PC-3 (cell line): ENCODE data around the gene KMT5B. TPM values are rescaled to one million over a fixed set of nuclear protein-coding genes. Genes with fewer than 3 reads are reported as not detected.

Experiments
- ATAC-seq: fragments of 200-7000 bp; cut with Tn5 transposase; 2 replicates; pipeline ENCODE4 v1.9.1; 2020; ENCODE audit warnings: mild to moderate bottlenecking, moderate library complexity
- BruUV-seq: library from RNA; stranded (reverse); fragments of 400-500 nt; replicated peaks from 2 replicates; lab custom pipeline; 2021; lab: Mats Ljungman, UMichigan
- CTCF ChIA-PET: fragments of 300-600 bp; sonication (Branson Sonifier 250); formaldehyde crosslinking; loops from one replicate; lab custom pipeline; 2022; ENCODE audit warnings: antibody characterized with exemption; lab: Charles Lee
- POLR2A ChIA-PET: fragments of 300-600 bp; sonication (Branson Sonifier 250); formaldehyde crosslinking; loops from one replicate; lab custom pipeline; 2022; ENCODE audit warnings: antibody characterized with exemption; ENCODE audit not compliant: unreplicated experiment; lab: Charles Lee
- DNase-seq: peaks from one replicate; pipeline ENCODE4 v3.0.0-alpha.2; 2015
- H2AFZ ChIP-seq: fragments of 300-600 bp; sonication (generic); 2 replicates; pipeline ENCODE4 v1.6.0; 2016; ENCODE audit warnings: antibody characterized with exemption, low read length
- H3F3A ChIP-seq: fragments of 300-600 bp; sonication (generic); one replicate; pipeline ENCODE4 v1.6.0; 2017; ENCODE audit warnings: antibody characterized with exemption, low read length, control low read depth, mild to moderate bottlenecking; ENCODE audit not compliant: unreplicated experiment
- H3K27ac ChIP-seq: fragments of 300-600 bp; sonication (generic); 2 replicates; pipeline ENCODE4 v1.5.1; 2016; ENCODE audit warnings: mild to moderate bottlenecking, low read length
- H3K27me3 ChIP-seq: fragments of 300-600 bp; sonication (generic); 2 replicates; pipeline ENCODE4 v1.6.1; 2016; ENCODE audit warnings: low read length, mixed read lengths
- H3K36me3 ChIP-seq: fragments of 300-600 bp; sonication (generic); 2 replicates; pipeline ENCODE4 v1.6.1; 2016; ENCODE audit warnings: low read depth, mixed run types, low read length, mixed read lengths
- H3K4me1 ChIP-seq: fragments of 300-600 bp; sonication (generic); 2 replicates; pipeline ENCODE4 v1.5.1; 2016; ENCODE audit warnings: low read length; ENCODE audit not compliant: insufficient read depth
- H3K4me2 ChIP-seq: fragments of 300-600 bp; sonication (generic); 2 replicates; pipeline ENCODE4 v1.6.0; 2016; ENCODE audit warnings: low read length
- H3K4me3 ChIP-seq: fragments of 300-600 bp; sonication (generic); 2 replicates; pipeline ENCODE4 v1.5.1; 2016; ENCODE audit warnings: mild to moderate bottlenecking, low read length, mixed read lengths
- H3K79me2 ChIP-seq: fragments of 300-600 bp; sonication (generic); 2 replicates; pipeline ENCODE4 v1.6.1; 2017; ENCODE audit warnings: low read length, mixed read lengths
- H3K9ac ChIP-seq: fragments of 300-600 bp; sonication (generic); 2 replicates; pipeline ENCODE4 v1.6.0; 2016; ENCODE audit warnings: mild to moderate bottlenecking, low read length
- H3K9me2 ChIP-seq: fragments of 300-600 bp; sonication (generic); replicated peaks from 2 replicates; pipeline ENCODE4 v1.6.1; 2016; ENCODE audit warnings: mixed run types, low read length, mixed read lengths
- H3K9me3 ChIP-seq: fragments of 300-600 bp; sonication (generic); 2 replicates; pipeline ENCODE4 v1.6.1; 2016; ENCODE audit warnings: low read length, mixed read lengths
- H4K20me1 ChIP-seq: fragments of 300-600 bp; sonication (generic); 2 replicates; pipeline ENCODE4 v1.6.1; 2016; ENCODE audit warnings: low read length, mixed read lengths
- EZH2 ChIP-seq: fragments of 300-600 bp; sonication (generic); IDR thresholded peaks from one replicate; pipeline ENCODE4 v1.6.1; 2017; ENCODE audit warnings: antibody characterized with exemption, mild to moderate bottlenecking, low read length; ENCODE audit not compliant: unreplicated experiment
- EZH2phosphoT487 ChIP-seq: fragments of 300-600 bp; sonication (generic); IDR thresholded peaks from 2 replicates; pipeline ENCODE4 v1.6.1; 2018; ENCODE audit warnings: mild to moderate bottlenecking, antibody characterized with exemption, low read length, borderline replicate concordance
- intact Hi-C: fragments of 100-400 bp; cut with micrococcal nuclease; formaldehyde crosslinking; loops from 2 replicates; pipeline ENCODE4 v1.9.0; 2023
- total RNA-seq: library from RNA; depleted of rRNA; stranded (reverse); fragments of >200 nt; gene quantifications from 2 replicates; pipeline ENCODE4 v1.2.3, GENCODE V29; 2014
- TF ChIP-seq, protein P1 (sequence below): fragments of 300-600 bp; sonication (generic); conservative IDR thresholded peaks from 2 replicates; pipeline ENCODE4 v1.5.1; 2017; ENCODE audit warnings: antibody characterized with exemption, low read depth, mild to moderate bottlenecking, low read length

Gene KMT5B
- total RNA-seq, 1 experiment from 2014 or later = 19.0 TPM

DNA sequence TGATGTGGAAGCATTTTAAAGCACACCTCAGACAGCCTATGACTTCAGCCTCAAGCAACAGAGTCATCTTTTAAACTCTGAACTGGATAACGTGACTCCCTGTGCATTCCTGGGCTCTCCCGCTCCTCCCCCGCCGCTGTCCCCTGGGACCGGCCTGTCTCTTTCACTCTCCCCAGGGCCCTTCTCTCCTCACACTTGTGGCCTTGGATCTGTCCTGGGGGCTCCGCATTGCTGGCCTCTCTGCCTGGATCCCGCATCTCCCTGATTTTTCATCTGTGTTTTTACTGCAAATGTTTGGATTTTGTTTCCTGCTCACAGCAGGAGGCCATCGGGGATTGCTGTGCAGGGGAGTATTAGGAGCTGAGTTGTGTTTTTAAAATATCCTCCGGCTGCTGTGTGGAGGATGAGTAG, 43.2 kb upstream of the KMT5B start:
- ChIA-PET POLR2A (no interaction called here), CTCF (no interaction called here)
- DNase-seq (no peak), ATAC-seq (no peak)
- Histone ChIP-seq H3K27ac (no peak overlapping the region), H3K79me2 (no peaks in the 10 kb centered on the region), H3K27me3 (no peaks in the 10 kb centered on the region), H4K20me1 (no peaks in the 10 kb centered on the region), H2AFZ (no peak overlapping the region), H3K9ac (no peak overlapping the region), H3K9me2 (no peaks in the 10 kb centered on the region), H3K9me3 (no peaks in the 10 kb centered on the region), H3K4me3 (no peak overlapping the region), H3F3A (no peaks in the 10 kb centered on the region), H3K36me3 (no peaks in the 10 kb centered on the region; the same call in 1 of the 2 replicates), H3K4me1 (peaks cover 5% of the 10 kb centered on the region; the same call in 1 of the 2 replicates), H3K4me2 (no peak overlapping the region)
- TF ChIP-seq EZH2phosphoT487 (no peak), EZH2 (no peak)
- TF ChIP-seq, protein P1, sequence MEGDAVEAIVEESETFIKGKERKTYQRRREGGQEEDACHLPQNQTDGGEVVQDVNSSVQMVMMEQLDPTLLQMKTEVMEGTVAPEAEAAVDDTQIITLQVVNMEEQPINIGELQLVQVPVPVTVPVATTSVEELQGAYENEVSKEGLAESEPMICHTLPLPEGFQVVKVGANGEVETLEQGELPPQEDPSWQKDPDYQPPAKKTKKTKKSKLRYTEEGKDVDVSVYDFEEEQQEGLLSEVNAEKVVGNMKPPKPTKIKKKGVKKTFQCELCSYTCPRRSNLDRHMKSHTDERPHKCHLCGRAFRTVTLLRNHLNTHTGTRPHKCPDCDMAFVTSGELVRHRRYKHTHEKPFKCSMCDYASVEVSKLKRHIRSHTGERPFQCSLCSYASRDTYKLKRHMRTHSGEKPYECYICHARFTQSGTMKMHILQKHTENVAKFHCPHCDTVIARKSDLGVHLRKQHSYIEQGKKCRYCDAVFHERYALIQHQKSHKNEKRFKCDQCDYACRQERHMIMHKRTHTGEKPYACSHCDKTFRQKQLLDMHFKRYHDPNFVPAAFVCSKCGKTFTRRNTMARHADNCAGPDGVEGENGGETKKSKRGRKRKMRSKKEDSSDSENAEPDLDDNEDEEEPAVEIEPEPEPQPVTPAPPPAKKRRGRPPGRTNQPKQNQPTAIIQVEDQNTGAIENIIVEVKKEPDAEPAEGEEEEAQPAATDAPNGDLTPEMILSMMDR = no peak
- no TSS peak for BruUV-seq
- intact Hi-C loops = loop anchor here (2.0 to 5.0 kb wide), 2 partner anchors 126 to 190 kb away; no protein-coding TSS in a partner anchor

DNA sequence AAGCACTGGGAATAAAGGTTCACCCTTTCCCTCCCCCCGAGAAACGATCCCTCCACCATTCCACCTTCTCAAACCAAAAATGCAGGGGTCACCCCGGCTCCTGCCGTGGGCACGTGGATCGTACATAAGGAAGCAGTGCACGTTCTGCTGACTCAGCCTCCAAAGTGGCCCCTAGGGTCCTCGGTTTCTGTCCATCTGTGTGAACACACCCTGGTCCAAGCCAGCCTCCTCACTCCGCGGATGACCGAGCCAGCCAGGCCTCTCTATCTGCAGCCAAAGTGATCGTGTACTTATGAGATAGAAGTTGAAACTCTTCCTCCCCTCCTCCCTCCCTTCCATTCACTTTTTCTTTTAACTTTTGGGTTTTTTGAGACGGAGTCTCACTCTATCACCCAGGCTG, 42.4 kb upstream of the KMT5B start:
- H3K4me2 ChIP-seq = no peak overlapping the region
- peaks cover 5% of the 10 kb centered on the region; the same call in 1 of the 2 replicates for H3K4me1 ChIP-seq
- H3K9ac ChIP-seq = no peak overlapping the region
- DNase-seq (no peak), ATAC-seq (no peak)
- H3K4me3 ChIP-seq = no peak overlapping the region
- H3K79me2 ChIP-seq = no peaks in the 10 kb centered on the region
- CTCF ChIA-PET = no interaction called here
- H3F3A ChIP-seq = no peaks in the 10 kb centered on the region
- no peaks in the 10 kb centered on the region for H3K27me3 ChIP-seq
- TF ChIP-seq, protein P1 = no peak
- TF ChIP-seq EZH2phosphoT487 (no peak), EZH2 (no peak)
- H3K27ac ChIP-seq = no peak overlapping the region
- H4K20me1 ChIP-seq = no peaks in the 10 kb centered on the region
- H3K9me2 ChIP-seq = no peaks in the 10 kb centered on the region
- H3K9me3 ChIP-seq = no peaks in the 10 kb centered on the region
- H2AFZ ChIP-seq = no peak overlapping the region
- no peaks in the 10 kb centered on the region for H3K36me3 ChIP-seq
- POLR2A ChIA-PET = no interaction called here
- intact Hi-C loops = loop anchor here (5.0 kb wide), 1 partner anchor 127 kb away; no protein-coding TSS in a partner anchor
- BruUV-seq = no TSS peak

DNA sequence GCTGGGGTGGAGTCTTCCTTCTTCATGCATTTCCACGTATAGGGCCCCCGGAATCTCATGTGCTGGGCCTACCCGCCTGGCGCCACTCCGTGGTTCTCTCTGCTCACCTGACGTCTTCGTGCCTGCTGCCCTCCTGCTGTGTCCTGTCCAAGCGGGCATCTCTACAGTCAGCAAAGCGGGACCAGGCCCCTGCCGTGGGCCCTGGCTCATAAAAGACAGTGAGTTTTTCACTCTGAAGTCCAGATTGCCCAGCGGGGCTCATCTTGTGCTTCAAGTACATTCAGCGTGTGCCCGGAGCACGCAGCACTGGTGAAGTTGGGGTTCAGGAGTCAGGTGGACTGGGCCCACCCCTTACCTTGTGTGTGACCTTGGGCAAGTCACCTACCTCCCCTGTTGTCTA, 41.3 kb upstream of the KMT5B start:
- no peaks in the 10 kb centered on the region for H3K9me3 ChIP-seq
- no peaks in the 10 kb centered on the region for H4K20me1 ChIP-seq
- intact Hi-C loops = no loop called here
- H3K9ac ChIP-seq = no peak overlapping the region
- no TSS peak for BruUV-seq
- POLR2A ChIA-PET = no interaction called here
- DNase-seq (no peak), ATAC-seq (no peak)
- no peaks in the 10 kb centered on the region for H3K27me3 ChIP-seq
- H3K27ac ChIP-seq = no peak overlapping the region
- no peak overlapping the region for H3K4me3 ChIP-seq
- H3K36me3 ChIP-seq = no peaks in the 10 kb centered on the region
- TF ChIP-seq EZH2phosphoT487 (no peak), EZH2 (no peak)
- TF ChIP-seq, protein P1 = no peak
- no peaks in the 10 kb centered on the region for H3K79me2 ChIP-seq
- no peaks in the 10 kb centered on the region for H3K9me2 ChIP-seq
- no peak overlapping the region for H2AFZ ChIP-seq
- CTCF ChIA-PET = no interaction called here
- no peaks in the 10 kb centered on the region for H3F3A ChIP-seq
- no peak overlapping the region for H3K4me2 ChIP-seq
- H3K4me1 ChIP-seq = peaks cover 5% of the 10 kb centered on the region; the same call in 1 of the 2 replicates
